ENCODE data around the gene TLK2. TPM values are rescaled to one million over a fixed set of nuclear protein-coding genes. Genes with fewer than 3 reads are reported as not detected.
"Not testable (repeated sequence)": the region's sequence is repeated elsewhere in the genome, so short reads cannot be mapped to it uniquely, and the experiment has no call there.

The TLK2 gene
- polyA plus RNA-seq, 12 donors: 42.9 to 65.0 (median 51.0) TPM; not detected in 1

DNA sequence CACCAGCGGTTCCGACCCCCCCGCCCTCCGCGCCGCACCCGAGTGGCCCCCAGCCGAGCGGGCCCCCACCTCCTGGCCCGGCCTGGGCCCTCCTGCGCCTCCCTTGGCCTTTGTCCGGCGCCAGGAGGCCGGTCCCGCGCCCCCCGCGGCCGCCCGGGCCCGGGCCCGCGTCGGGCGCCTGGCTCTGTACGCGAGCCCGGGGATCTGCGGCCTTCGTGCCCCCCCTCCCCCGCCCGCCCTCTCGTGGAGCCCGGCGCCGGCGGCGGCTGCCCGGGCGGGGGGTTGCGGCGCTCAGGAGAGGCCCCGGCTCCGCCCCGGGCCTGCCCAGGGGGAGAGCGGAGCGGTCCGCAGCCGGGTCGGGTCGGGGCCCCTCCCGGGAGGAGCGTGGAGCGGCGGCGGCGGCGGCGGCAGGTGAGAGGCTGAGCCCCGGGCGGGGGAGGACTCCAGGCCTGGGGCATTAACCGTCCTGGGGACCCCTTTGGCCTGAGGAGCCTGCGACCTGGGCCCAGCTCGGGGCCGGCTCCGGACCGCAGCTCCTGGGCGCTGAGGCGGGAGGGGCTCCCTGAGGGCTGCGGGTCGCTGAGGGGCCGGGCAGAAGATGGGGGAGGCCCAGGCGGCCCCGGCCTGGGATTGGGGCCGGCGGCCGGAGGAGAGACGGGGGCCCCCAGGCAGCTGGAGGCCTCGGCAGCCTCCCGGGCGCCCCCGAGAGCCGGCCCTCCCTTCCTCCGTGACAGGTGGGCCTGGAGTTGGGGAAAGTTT lies 434 bp downstream of the TLK2 start:
- not testable (repeated sequence) for DNase-seq

DNA sequence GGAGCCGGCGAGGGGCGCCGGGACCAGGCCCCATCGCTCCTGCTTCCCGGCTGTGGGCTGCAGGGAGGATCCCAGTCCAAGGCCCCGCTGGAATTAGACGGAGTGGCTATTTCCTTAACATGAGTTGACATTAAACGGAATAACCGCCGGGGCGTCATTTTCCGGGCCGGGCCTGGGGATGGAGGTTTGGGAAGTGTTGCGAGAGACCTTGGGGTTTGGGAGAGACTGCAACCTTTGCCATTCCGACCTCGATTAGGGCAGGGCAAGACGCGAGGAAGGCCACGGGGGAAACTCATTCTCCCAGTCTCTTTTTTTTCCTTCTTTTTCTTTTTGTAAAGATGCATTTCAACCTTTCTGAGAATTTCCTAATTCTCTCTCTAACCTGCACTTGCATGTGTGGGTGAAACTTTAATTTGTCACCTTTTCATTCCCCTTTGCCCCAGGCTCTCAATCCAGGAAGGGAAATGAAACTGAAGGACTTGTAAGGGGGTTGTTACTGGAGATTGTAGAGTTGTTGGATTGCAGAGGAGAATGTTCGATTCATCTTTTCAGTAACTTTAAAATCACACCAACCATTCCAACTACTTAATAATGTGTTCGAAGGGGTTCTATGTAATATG lies 1.1 kb downstream of the TLK2 start:
- DNase-seq: peak; percentile 35

DNA sequence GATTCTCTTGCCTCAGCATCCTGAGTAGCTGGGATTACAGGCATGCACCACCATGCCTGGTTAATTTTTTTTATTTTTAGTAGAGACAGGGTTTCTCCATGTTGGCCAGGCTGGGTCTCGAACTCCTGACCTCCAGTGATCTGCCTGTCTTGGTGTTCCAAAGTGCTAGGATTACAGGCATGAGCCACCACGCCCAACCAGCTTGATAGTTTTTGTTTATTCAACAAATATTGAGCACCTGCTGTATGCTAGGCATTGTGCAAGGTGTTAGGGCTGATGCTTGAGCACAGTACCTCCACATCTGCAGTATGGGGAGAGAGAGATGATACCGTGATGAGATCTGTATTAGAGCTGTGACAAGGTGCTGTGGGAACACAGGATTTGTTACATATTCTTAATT lies 3.9 kb downstream of the TLK2 start:
- DNase-seq: not testable (repeated sequence)

DNA sequence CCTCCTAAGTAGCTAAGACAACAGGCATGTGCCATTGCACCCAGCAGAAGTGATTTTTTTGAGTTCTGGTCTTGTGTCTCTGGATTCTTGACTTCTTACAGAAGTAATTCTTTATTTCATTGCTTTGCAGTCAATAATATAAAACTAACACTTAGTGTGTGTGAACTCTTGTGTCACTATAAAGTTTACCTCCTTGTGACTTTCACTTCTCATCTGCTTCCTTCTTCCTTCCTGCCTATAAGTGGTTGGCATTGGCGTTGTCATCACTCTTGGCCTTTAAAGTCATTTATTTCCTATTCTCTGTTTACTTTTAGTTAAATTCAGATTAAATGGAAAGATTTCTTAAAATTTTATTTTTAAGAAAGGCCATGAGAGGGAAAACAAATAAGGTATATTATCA lies 12.4 kb downstream of the TLK2 start:
- not testable (repeated sequence) for DNase-seq

DNA sequence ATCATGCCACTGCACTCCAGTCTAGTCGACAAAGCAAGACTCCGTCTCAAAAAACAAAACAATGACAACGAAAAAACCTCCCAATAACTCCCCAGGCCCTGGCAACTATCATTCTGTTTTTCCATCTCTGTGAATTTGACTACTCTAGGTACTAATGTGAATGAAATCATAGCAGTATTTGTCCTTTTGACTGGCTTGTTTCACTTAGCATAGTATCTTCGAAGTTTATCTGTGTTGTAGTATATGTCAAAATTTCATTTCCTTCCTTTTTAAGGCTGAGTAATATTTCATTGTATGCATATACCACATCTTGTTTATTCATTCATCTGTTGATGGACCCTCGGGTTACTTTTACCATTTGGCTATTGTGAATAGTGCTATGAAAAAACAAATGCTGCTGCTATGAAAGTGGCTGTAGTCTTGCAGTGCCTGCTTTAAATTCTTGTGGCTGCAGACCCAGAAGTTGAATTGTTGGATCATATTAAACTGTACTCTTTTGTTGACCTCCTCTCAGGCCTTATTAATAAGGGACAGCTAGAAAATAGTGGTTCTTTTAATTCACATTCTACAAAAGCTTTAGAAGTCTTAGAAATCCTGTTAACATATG lies 14.5 kb downstream of the TLK2 start:
- not testable (repeated sequence) for DNase-seq

DNA sequence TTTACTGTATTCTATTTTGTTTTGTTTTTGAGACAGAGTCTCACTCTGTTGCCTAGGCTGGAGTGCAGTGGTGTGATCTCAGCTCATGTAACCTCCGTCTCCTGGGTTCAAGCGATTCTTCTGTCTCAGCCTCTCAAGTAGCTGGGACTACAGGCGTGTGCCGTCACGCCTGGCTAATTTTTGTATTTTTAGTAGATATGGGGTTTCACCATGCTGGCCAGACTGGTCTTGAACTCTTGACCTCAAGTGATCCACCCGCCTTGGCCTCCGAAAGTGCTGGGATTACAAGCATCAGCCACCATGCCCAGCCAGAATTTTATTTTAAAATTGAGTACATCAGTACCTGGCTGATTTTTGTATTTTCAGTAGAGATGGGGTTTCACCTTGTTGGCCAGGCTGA lies 15.4 kb downstream of the TLK2 start:
- DNase-seq: not testable (repeated sequence)

DNA sequence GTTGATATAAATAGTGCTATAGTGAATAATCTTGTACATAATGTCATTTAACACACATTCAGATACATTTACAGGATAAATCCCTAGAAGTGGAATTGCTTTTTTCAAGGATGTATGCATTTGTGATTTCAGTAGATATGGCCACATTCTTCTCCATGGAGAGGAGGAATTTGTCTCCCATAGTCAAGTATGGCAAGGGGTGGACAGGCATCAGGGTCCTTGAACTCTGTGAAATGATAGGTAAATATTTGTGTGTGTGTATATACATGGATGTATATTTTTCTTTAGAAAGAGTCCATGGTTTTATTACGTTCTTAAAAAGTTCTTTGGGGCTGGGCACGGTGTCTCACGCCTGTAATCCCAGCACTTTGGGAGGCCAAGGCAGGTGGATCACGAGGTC lies 17.7 kb downstream of the TLK2 start:
- not testable (repeated sequence) for DNase-seq

DNA sequence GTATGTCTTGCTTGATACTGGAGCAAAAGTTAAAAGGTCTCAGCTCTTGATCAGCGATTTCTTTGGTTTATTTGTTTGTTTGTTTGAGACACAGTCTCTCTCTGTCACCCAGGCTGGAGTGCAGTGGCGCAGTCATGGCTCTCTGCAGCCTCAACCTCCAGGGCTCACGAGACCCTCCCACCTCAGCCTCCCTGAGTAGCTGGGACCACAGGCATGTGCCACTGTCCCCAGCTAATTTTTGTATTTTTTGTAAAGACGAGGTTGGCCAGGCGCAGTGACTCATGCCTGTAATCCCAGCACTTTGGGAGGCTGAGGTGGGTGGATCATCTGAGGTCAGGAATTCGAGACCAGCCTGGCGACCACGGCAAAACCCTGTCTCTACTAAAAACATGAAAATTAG lies 20.2 kb downstream of the TLK2 start:
- not testable (repeated sequence) for DNase-seq

DNA sequence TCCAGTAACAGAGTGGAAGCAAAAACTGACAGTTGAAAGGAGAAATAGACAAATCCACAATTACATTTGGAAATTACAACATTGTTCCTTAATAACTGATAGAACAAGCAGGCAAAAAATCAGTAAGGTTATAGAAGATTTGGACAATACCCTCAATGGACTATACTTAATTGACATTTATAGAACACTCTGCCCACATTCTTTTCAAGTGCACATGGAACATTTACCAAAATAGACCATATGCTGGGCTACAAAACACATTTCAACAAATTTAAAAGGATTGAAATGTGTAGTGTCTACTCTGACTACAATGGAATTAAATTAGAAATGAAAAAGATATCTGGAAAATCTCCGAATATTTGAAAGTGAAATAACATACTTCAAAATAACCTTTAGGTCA lies 21.8 kb downstream of the TLK2 start:
- DNase-seq: not testable (repeated sequence)

DNA sequence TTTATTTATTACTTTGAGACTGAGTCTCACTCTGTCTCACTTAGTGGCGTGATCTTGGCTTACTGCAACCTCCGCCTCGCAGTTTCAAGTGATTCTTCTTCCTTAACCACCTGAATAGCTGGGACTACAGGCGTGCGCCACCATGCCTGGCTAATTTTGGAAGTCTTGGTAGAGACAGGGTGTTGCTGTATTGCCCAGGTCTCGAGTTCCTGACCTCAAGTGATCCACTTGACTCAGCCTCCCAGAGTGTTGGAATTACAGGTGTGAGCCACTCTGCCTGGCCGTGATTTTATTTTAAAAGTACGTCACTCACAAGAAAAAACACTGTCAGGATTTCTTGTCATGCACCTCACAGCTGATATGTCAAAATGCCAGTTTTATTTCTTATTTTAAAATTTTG lies 26.2 kb downstream of the TLK2 start:
- not testable (repeated sequence) for DNase-seq

DNA sequence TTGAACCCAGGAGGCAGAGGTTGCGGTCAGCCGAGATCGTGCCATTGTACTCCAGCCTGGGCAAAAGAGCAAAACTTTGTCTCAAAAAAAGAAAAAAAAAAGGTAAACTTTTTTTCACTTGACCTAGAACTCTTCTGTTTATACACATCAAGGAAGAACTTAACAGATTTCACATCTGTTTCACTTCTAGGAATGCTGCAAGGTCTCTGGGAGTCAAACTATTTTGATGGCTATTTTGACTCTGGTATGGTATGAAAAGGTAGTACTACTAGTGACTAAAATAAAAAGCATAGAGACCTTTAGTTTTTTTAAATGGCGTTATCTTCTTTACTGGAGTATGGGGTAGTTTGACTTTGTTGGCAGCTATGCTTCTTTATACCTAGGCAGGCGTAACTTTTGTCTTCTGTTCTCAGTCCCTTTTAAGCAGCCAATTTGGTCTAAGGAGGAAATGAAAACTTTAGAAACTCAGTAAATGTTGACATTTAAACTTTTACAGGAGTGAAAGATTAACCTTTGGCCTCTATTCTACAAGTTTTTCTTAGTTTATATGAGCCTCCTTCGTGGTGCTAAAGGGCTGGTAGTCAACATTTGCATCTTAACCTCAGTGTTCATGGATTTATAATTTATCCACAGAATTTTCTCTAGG lies 28.7 kb downstream of the TLK2 start:
- not testable (repeated sequence) for DNase-seq

DNA sequence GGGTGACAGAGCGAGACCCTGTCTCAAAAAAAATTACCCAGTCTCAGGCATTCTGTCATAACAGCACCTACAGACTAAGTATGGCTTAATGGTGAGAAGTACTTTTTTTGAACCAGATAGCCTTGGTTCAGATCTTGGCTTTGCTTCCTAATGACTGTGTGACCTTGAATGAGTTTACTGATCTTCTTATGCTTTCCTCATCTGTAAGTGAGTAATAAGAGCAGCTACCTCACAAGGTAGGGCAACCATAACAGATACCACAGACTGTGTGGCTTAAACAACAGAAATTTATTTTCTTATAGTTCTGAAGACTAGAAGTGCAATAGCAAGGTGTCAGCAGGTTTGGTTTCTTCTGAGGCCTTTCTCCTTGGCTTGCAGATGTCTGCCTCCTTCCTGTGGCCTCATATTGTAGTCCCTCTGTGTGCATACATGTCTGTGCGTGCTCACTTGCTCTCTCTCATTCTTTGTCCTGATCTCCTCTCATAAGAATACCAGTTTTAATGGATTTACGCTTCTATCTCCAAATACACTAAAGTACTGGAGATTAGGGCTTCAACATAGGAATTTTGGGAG lies 31.7 kb downstream of the TLK2 start:
- DNase-seq: not testable (repeated sequence)

DNA sequence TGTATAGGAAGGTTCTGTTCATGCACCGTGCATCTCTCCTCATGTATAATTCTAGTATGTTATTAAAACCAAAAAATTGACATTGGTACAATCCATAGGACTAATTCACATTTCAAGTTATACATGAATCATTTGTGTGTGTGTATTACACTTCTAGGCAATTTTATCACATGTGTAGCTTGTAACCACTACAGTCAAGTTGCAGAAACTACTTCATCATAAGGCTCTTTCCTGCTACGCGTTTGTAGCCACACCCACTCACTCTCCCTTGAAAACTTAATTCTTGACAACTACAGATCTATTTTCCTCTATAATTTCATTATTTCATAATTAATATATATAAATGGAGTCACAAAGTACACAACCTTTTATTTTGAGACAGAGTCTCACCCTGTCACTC lies 32.4 kb downstream of the TLK2 start:
- not testable (repeated sequence) for DNase-seq

DNA sequence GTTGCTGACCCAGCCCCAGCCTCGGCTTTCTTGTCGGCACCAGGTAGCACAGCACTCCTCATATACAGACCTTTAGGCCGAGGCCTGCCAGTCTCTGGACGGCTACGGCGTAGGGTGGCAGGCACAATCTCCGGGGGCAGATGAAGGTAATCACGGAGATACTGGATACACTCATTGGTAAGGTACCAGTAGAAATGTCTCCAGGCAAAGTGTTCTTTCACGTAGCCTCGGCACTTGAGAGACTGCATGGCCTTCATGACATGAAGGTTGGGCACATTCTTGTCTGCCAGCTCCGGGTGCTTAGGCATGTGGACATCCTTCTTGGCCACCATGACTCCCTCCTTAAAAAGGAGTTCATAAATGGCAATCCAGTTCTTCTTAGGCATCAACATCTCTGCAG lies 37.8 kb downstream of the TLK2 start:
- DNase-seq: not testable (repeated sequence)

DNA sequence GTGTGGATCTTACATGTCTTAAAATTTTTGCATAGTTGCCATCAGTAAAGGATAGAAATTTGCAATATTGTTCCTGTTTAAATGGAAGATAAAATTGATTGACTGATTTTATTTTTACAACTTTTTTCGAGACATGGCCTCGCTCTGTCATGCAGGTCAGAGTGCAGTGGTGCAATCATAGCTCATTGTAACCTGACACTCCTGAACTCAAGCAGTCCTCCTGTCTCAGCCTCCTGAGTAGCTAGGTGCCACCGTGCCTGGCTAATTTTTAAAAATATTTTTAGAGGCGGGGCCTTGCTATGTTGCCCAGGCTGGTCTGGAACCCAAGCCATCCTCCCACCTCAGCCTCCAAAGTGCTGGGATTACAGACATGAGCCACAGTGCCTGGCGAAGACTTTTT lies 42.7 kb downstream of the TLK2 start:
- not testable (repeated sequence) for DNase-seq

DNA sequence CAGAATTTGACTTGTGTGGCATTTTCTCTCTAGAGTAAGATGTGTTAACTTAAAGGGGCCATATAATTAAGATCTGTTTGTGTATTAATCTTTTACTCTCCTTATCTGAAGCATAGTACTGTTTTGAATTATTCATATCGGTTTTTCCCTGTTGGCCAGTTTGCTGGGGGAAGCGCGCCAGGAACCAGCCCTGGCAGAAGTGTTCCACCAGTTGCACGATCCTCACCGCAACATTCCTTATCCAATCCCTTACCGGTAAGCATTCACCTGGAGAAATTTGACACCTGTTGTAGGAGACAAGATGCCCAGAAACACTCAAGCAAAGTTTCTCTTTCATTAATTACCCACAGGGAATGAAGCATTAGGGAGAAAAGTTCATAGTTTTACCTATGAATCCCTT lies 45.5 kb downstream of the TLK2 start:
- DNase-seq: not testable (repeated sequence)

DNA sequence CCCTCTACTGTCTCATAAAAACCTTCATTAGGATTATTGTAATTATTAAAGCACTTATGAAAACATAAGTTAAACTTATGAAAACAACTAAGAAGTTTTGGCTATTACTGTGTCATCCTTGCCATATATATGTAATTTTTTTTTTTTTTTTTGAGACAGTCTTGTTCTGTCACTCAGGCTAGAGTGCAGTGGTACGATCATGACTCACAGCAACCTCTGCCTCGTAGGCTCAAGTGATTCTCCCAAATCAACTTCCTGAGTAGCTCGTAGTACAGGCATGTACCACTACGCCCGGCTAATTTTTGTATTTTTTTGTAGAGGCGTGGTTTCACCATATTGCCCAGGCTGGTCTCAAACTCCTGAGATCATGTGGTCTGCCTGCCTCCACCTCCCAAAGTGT lies 46.7 kb downstream of the TLK2 start:
- not testable (repeated sequence) for DNase-seq

DNA sequence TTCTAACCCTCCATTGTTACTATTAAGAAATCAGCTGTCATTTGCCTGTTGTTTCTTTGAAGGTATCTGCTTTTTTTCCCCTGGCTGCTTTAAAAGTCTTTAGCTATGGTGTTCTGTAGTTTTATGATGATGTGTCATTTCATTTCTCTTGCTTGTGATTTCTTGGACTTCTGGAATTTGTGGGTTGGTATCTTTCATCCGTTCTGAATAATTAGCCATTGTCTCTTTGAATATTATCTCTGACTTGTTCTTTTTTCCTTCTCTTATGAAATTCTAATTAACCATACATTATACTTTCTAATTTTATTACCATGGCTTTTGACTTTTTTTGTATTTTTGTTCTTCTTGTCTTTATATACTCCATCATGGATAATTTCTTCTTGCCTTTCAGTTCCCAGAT lies 52.3 kb downstream of the TLK2 start:
- DNase-seq: not testable (repeated sequence)

DNA sequence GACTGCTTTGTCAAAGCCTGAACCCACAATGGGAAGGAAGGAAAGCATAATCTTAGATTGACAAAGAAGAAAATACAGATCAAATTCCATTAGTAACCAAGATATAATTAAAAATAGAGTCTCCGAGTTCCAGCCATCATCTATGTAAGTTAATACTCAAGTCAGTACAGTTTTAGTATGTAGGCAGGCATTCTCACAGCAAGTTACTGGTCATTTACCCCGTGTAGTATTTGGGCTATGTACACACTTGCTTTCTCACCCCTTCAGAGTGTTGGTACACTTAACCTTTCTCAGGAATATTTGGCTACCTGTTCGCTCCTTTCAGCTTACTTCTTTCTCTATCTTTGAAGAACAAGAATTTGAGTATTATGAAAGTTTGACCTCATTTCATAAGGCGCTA lies 57.9 kb downstream of the TLK2 start:
- DNase-seq: not testable (repeated sequence)

DNA sequence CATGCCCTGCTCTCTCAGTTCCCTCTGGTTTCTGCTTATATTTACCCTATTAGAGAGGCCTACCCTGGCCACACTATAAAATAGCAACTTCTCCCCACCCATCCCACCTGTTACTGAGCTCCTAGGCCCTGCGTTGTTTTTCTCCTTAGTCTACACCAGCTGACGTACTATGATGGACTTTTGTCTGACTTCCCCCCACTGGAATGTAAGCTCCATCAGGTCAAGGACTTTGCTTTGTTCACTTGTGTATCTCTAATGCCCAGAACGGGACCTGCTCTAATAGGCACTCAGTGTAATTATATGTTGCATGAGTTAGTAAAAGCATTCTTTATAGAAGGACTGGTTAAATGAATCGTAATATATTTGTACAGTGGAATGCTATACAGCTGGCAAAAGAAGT lies 62.4 kb downstream of the TLK2 start:
- not testable (repeated sequence) for DNase-seq

DNA sequence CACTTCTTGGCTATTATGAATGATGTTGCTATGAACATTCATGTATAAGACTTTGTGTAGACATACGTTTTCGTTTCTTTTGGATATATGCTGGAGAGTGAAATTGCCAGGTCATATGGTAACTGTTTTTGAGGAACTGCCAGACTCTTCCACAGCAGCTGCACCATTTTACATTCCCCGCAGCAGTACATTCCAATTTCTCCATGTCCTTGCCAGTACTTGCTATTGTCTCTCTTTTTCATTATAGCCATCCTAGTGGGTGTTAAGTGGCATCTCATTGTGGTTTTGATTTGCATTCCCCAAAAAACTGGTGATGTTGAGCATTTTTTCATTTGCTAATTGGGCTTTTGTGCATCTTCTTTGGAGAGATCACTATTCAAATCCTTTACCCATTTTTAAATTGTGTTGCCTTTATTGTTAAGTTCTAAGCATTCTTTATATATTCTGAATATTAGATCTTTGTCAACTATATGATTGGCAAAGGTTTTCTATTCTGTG lies 64.7 kb downstream of the TLK2 start:
- DNase-seq: not testable (repeated sequence)

DNA sequence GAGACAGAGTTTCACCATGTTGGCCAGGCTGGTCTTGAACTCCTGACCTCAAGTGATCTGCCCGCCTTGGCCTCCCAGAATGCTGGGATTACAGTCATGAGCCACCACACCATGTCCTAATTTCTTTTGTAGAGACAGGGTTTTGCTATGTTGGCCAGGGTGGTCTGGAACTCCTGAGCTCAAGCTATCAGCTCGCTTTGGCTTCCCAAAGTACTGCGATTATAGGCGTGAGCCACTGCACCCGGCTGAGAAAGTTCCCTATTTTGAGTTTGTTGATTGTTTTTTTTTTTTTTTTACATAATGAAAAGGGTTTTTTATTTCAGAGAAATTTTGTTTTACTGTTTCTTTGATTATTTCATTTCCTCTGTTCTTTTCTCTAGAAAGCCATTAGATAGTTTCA lies 67.4 kb downstream of the TLK2 start:
- DNase-seq: not testable (repeated sequence)

All from muscle of arm (tissue), 12 donors.